Vagina (tissue), 2 donors: ENCODE results near the gene ESR1. TPM values are rescaled to one million over a fixed set of nuclear protein-coding genes. Genes with fewer than 3 reads are reported as not detected.

Experiments used
- DNase-seq, 2 donors: peaks; one replicate each; pipeline ENCODE4 v3.0.0-alpha.2; 2017; ENCODE audit errors: extremely low spot score in 2 of 2
- H3K27ac ChIP-seq: fragments of 200-600 bp; sonication (generic); one replicate; pipeline ENCODE4 v1.5.1; 2019
- H3K27me3 ChIP-seq: fragments of 200-600 bp; sonication (generic); one replicate; pipeline ENCODE4 v1.5.1; 2019
- H3K36me3 ChIP-seq, 2 donors: fragments of 200-600 bp; sonication (generic); one replicate each; pipeline ENCODE4 v1.5.1; 2017 to 2019
- H3K4me1 ChIP-seq: fragments of 200-600 bp; sonication (generic); one replicate; pipeline ENCODE4 v1.5.1; 2019
- H3K4me3 ChIP-seq, 2 donors: fragments of 200-600 bp; sonication (generic); 1 replicate in 1 of 2; 2 replicates in 1 of 2; pipeline ENCODE4 v1.5.1; 2016 to 2019
- H3K9me3 ChIP-seq: fragments of 200-600 bp; sonication (generic); one replicate; pipeline ENCODE4 v1.5.1; 2019
- POLR2A ChIP-seq, 2 donors: fragments of 450-650 bp; IDR thresholded peaks; one replicate each; pipeline ENCODE4 v1.6.1; 2017; ENCODE audit warnings: antibody characterized with exemption in 2 of 2, mild to moderate bottlenecking in 2 of 2, moderate library complexity in 2 of 2
- POLR2AphosphoS5 ChIP-seq, 2 donors: sonication (generic); formaldehyde crosslinking; IDR thresholded peaks; one replicate each; pipeline ENCODE4 v1.9.0; 2017; ENCODE audit warnings: antibody characterized with exemption in 2 of 2, mild to moderate bottlenecking in 2 of 2, low read depth in 1 of 2; ENCODE audit not compliant: insufficient read depth in 1 of 2
- intact Hi-C: fragments of 100-400 bp; cut with DNase I; formaldehyde crosslinking; loops from one replicate; pipeline ENCODE4 v1.15.1; 2023
- total RNA-seq: library from RNA; depleted of rRNA; stranded (reverse); fragments of >200 nt; gene quantifications from one replicate; pipeline ENCODE4 v1.2.3, GENCODE V29; 2016
- TF ChIP-seq, protein P1 (sequence below), 3 experiments: fragments of 450-650 bp in 2 of 3; fragments of 200-600 bp in 1 of 3; sonication (generic) in 1 of 3; IDR thresholded peaks; one replicate each; pipeline ENCODE4 v1.5.1; 2017 to 2019; ENCODE audit warnings: antibody characterized with exemption in 3 of 3, mild to moderate bottlenecking in 2 of 3, moderate library complexity in 2 of 3

Gene ESR1
- total RNA-seq, 1 donor from 2014 or later = 50.3 TPM

DNA sequence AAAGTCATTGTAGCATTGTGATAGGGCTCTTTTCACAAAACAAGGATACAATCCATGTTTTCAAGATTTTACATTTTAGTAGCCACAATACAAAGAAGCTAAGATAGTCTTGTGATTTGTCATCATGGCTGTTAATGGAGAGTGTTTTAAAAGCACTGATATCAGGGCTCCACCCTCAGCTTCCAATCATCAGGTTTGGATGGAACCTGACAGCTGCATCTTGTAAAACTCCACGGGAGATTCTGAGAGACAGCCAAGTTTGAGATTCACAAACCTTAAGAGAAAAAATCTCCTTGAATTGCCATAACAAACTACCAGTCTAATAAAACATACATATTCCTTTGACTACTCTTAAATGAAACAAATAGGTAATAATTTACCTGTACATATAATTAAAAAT is 280.2 kb downstream of the ESR1 start:
- no peaks in the 10 kb centered on the region for H3K36me3 ChIP-seq
- no peak overlapping the region for H3K4me3 ChIP-seq
- H3K9me3 ChIP-seq = no peaks in the 10 kb centered on the region
- peak overlapping the region; percentile 12 for H3K27ac ChIP-seq
- intact Hi-C loops = no loop called here
- H3K4me1 ChIP-seq = peaks cover 34% of the 10 kb centered on the region
- TF ChIP-seq, protein P1, sequence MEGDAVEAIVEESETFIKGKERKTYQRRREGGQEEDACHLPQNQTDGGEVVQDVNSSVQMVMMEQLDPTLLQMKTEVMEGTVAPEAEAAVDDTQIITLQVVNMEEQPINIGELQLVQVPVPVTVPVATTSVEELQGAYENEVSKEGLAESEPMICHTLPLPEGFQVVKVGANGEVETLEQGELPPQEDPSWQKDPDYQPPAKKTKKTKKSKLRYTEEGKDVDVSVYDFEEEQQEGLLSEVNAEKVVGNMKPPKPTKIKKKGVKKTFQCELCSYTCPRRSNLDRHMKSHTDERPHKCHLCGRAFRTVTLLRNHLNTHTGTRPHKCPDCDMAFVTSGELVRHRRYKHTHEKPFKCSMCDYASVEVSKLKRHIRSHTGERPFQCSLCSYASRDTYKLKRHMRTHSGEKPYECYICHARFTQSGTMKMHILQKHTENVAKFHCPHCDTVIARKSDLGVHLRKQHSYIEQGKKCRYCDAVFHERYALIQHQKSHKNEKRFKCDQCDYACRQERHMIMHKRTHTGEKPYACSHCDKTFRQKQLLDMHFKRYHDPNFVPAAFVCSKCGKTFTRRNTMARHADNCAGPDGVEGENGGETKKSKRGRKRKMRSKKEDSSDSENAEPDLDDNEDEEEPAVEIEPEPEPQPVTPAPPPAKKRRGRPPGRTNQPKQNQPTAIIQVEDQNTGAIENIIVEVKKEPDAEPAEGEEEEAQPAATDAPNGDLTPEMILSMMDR (IDR thresholded peaks at IDR 0.05) = no peak
- no peak for TF ChIP-seq POLR2A (IDR thresholded peaks at IDR 0.05)
- TF ChIP-seq POLR2AphosphoS5 (IDR thresholded peaks at IDR 0.05; ENCODE audit: insufficient read depth in 1 of 2, low read depth in 1 of 2) = no peak
- no peak for DNase-seq
- H3K27me3 ChIP-seq = no peaks in the 10 kb centered on the region

DNA sequence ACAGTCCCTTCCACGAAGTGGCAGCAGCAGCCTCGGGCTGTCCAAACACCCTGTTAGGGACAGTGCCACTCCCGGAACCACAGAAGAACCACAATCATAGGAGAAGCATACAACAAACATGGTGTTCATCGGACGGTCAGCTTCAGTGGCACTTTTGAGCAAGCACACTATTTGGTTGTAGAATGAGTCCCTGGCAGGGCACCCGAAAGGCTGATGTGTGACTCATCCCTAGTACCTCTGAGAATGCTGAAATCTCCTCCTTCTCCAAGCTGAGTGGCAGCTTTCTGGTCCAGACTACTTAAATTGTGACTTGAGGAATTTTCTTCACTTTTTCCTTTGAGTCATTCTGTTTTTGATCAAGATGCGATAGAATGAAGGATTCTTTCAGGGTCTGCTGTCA is 282.5 kb downstream of the ESR1 start:
- Histone ChIP-seq H3K9me3 (no peaks in the 10 kb centered on the region), H3K4me3 (no peak overlapping the region), H3K27ac (peak overlapping the region; percentile 67), H3K4me1 (peaks cover 45% of the 10 kb centered on the region), H3K27me3 (no peaks in the 10 kb centered on the region), H3K36me3 (no peaks in the 10 kb centered on the region)
- TF ChIP-seq, protein P1 (IDR thresholded peaks at IDR 0.05) = no peak
- no peak for TF ChIP-seq POLR2A (IDR thresholded peaks at IDR 0.05)
- no peak for TF ChIP-seq POLR2AphosphoS5 (IDR thresholded peaks at IDR 0.05; ENCODE audit: insufficient read depth in 1 of 2, low read depth in 1 of 2)
- DNase-seq = peak in 1 of 2 donors; percentile 87
- intact Hi-C loops = no loop called here

DNA sequence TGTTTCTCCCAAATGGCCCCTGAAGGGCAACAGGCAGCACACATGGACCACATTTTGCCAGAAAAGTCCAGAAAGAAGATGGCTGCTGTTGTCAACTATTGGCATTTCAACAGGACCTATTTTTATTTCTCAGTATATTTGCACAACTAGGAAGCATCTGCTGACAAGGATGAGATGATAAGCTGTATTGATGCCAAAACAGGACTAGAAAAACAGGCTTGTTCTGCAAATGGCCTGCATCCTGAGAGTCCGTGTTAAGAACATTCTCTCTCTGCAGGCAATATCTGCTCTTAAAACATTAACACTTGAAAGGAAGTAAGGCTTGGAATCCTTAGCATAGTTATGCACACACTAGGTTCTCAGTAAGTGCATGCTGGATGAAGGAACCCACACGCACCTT is 283.7 kb downstream of the ESR1 start:
- Histone ChIP-seq H3K36me3 (no peaks in the 10 kb centered on the region), H3K9me3 (no peaks in the 10 kb centered on the region), H3K27ac (peak overlapping the region; percentile 67)

DNA sequence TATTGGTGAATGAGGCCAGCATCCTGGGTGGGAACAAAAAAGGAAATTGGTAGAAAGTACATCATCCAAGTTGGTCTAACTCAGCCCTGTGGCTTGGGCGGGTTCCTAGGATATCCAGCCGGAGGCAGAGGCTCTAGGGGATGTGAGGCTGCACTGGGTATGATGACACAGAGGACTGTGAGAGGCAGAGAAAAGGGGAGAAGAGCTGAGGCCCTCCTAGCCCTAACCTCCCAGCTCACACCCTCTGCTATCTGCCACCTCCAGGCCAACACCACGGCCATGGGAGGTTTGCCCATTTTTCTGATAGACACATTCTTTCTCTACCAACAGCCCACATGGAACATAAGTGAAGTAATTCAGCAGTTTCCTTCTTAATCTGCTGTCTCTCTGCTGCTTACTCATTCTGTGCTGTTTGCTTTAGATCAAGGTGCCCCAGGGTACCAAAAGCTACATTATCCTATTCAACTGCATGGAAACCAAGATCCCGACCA is 284.4 kb downstream of the ESR1 start:
- H3K27ac ChIP-seq = peak overlapping the region; percentile 67
- TF ChIP-seq, protein P1 (IDR thresholded peaks at IDR 0.05) = no peak
- TF ChIP-seq POLR2AphosphoS5 (IDR thresholded peaks at IDR 0.05; ENCODE audit: insufficient read depth in 1 of 2, low read depth in 1 of 2) (no peak), POLR2A (IDR thresholded peaks at IDR 0.05) (no peak)
- H3K4me3 ChIP-seq = no peak overlapping the region
- no peaks in the 10 kb centered on the region for H3K9me3 ChIP-seq
- H3K36me3 ChIP-seq = no peaks in the 10 kb centered on the region
- peak in 1 of 2 donors; percentile 77 for DNase-seq
- peaks cover 58% of the 10 kb centered on the region for H3K4me1 ChIP-seq
- H3K27me3 ChIP-seq = no peaks in the 10 kb centered on the region
- intact Hi-C loops = no loop called here

More for the DNA sequence above, 283.7 kb downstream of the ESR1 start:
- no peak for DNase-seq
- no peak overlapping the region for H3K4me3 ChIP-seq
- no peaks in the 10 kb centered on the region for H3K27me3 ChIP-seq
- H3K4me1 ChIP-seq = peaks cover 57% of the 10 kb centered on the region
- intact Hi-C loops = no loop called here
- TF ChIP-seq, protein P1 (IDR thresholded peaks at IDR 0.05) = no peak
- no peak for TF ChIP-seq POLR2A (IDR thresholded peaks at IDR 0.05)
- no peak for TF ChIP-seq POLR2AphosphoS5 (IDR thresholded peaks at IDR 0.05; ENCODE audit: insufficient read depth in 1 of 2, low read depth in 1 of 2)

DNA sequence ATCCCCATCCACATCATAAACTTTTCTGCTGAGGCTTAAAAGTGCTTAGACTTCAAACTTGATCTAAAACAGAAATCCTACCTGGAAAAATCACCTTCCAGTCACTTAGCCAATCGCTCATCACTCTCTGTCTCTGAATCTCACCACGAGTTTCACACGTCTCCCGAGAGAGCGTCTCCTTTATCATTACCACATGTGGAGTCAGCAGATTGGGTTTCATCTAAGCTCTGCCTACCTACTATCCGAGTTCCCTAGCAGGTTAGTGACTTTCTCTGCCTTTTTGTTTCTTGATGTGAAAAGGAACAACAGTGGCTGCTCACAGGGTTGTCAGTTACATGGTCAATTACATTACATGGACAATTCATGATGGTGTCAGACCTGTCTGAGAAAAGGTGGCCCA is 286.2 kb downstream of the ESR1 start:
- Histone ChIP-seq H3K27me3 (no peaks in the 10 kb centered on the region), H3K4me3 (no peak overlapping the region), H3K27ac (peak overlapping the region; percentile 86), H3K9me3 (no peaks in the 10 kb centered on the region), H3K4me1 (peaks cover 58% of the 10 kb centered on the region), H3K36me3 (peaks cover 0 to under 1% of the 10 kb centered on the region in 2 donors)
- peak in 1 of 2 donors; percentile 80 for DNase-seq
- intact Hi-C loops = no loop called here
- TF ChIP-seq, protein P1 (IDR thresholded peaks at IDR 0.05) = no peak
- TF ChIP-seq POLR2A (IDR thresholded peaks at IDR 0.05) (no peak), POLR2AphosphoS5 (IDR thresholded peaks at IDR 0.05; ENCODE audit: insufficient read depth in 1 of 2, low read depth in 1 of 2) (no peak)
